Bronchial smooth muscle cell (primary cell): ENCODE results near the gene ACY1. TPM values are rescaled to one million over a fixed set of nuclear protein-coding genes. Genes with fewer than 3 reads are reported as not detected.

Experiments
- total RNA-seq: library from RNA; depleted of rRNA; stranded (reverse); fragments of >200 nt; gene quantifications from 2 replicates; pipeline ENCODE4 v1.2.1, GENCODE V29; 2014

ACY1 gene
- 27.2 and 34.7 TPM in 2 replicates for total RNA-seq

GRCh38 chr3:51982838-51983577 is at the start of gene ACY1:
ACY1 (plus strand) TSS chr3:51983535; CDS start chr3:51984065, 530 bp downstream.

GRCh38 chr3:51941798-51942602 is 41.3 kb upstream of the ACY1 start, which contains the start of the genes PARP3 and RRP9:
PARP3 (plus strand) TSS chr3:51942363; CDS start chr3:51943356, 993 bp downstream.
RRP9 (minus strand) TSS chr3:51941904; CDS start chr3:51941867, 37 bp downstream.

GRCh38 chr3:51955175-51955892 is 28.0 kb upstream of the ACY1 start, which contains the start of gene GPR62:
GPR62 (plus strand) TSS chr3:51955381; CDS start chr3:51955653, 272 bp downstream.

GRCh38 chr3:51967384-51968169 is 15.8 kb upstream of the ACY1 start, which contains the start of gene PCBP4:
PCBP4 (minus strand) TSS chr3:51967454; CDS start chr3:51961240, 6,214 bp downstream.

GRCh38 chr3:51974963-51975851 is 8.1 kb upstream of the ACY1 start, which contains the start of gene ABHD14A:
ABHD14A (plus strand) TSS chr3:51975064; CDS start chr3:51975136, 72 bp downstream.

GRCh38 chr3:51995346-51996163 is 12.2 kb downstream of the ACY1 start, which contains the start of gene RPL29:
RPL29 (minus strand) TSS chr3:51995895; CDS start chr3:51995461, 434 bp downstream.

Other genes with a start within 250 kb of the ACY1 start
- not detected in 2 replicates for gene IQCF6, start 204.3 kb upstream of the ACY1 start, total RNA-seq
- not detected in 2 replicates for gene IQCF2, start 121.9 kb upstream of the ACY1 start, total RNA-seq
- not detected in 2 replicates for gene IQCF5, start 107.9 kb upstream of the ACY1 start, total RNA-seq
- not detected in 2 replicates for gene IQCF1, start 80.2 kb upstream of the ACY1 start, total RNA-seq
- 20.1 and 21.4 TPM in 2 replicates for gene RRP9, start 41.6 kb upstream of the ACY1 start, total RNA-seq
- gene PARP3, start 41.2 kb upstream of the ACY1 start, total RNA-seq = 13.6 and 40.4 TPM in 2 replicates
- gene GPR62, start 28.2 kb upstream of the ACY1 start, total RNA-seq = not detected in 2 replicates
- 38.5 and 45.4 TPM in 2 replicates for gene PCBP4, start 16.1 kb upstream of the ACY1 start, total RNA-seq
- 16.7 and 24.0 TPM in 2 replicates for gene ABHD14B, start 9.5 kb upstream of the ACY1 start, total RNA-seq
- 9.3 and 11.0 TPM in 2 replicates for gene ABHD14A, start 8.5 kb upstream of the ACY1 start, total RNA-seq
- 896 and 1,003 TPM in 2 replicates for gene RPL29, start 12.4 kb downstream of the ACY1 start, total RNA-seq
- 2.8 and 3.5 TPM in 2 replicates for gene DUSP7, start 73.0 kb downstream of the ACY1 start, total RNA-seq
- 2.6 and 5.4 TPM in 2 replicates for gene POC1A, start 170.9 kb downstream of the ACY1 start, total RNA-seq
- gene ALAS1, start 214.6 kb downstream of the ACY1 start, total RNA-seq = 27.3 and 28.2 TPM in 2 replicates
- under 0.01 and 0.09 TPM in 2 replicates for gene TLR9, start 242.1 kb downstream of the ACY1 start, total RNA-seq